Fibroblast of mammary gland (primary cell): Measurements from ENCODE around the gene RAB26.
"Not testable (repeated sequence)": the region's sequence is repeated elsewhere in the genome, so short reads cannot be mapped to it uniquely, and the experiment has no call there.

Source experiments
- DNase-seq: peaks from one replicate; pipeline ENCODE4 v3.0.0-alpha.2; 2010; ENCODE audit warnings: low read depth
- H3K4me3 ChIP-seq: 2 replicates; pipeline ENCODE4 v1.5.1; 2011; ENCODE audit warnings: low read depth, mild to moderate bottlenecking, low read length, moderate library complexity; ENCODE audit not compliant: control insufficient read depth
- TF ChIP-seq, protein P1 (sequence below): conservative IDR thresholded peaks from 2 replicates; pipeline ENCODE4 v1.5.1; 2011; ENCODE audit warnings: low read depth, low read length, inconsistent platforms; ENCODE audit not compliant: control insufficient read depth, insufficient read depth

The RAB26 gene

DNA sequence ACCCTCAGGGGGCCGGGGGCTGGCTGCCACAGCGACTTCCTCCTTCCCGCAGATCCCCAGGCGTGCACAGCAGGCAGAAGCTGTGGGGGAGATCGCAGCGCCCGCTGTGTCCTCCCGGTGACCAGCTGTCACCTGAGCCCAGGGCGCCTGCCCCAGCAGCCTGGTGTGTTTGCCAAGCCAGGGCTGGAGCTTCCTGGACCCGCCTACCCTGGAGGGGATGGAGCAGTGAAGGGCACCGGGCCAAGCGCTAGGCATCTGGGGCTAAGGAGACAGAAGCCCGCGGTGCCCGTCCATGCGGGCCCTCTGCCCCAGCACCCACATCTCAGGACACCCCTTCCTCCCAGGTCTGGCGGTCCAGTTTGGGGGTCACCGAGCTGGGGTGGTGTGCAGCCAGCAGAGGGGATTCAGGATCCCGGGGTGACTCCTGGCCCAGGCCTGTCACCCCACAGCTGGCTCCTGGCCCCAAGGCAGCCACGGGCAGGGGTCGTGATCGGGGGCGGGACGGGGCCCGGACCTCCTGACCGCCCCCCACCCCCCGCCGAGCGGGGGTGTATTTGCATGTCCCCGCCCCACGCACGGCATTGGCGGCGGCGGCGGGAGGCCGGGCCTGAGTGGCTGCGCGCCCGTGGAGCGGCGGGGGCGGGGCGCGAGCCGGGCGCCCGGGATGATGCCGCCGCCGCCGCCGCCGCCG, at the start of gene RAB26:
Gene RAB26, plus strand, starts transcription at position 645 of the 691 bp plus-strand sequence. CDS start 159 bp downstream, outside the sequence.
- TF ChIP-seq, protein P1, sequence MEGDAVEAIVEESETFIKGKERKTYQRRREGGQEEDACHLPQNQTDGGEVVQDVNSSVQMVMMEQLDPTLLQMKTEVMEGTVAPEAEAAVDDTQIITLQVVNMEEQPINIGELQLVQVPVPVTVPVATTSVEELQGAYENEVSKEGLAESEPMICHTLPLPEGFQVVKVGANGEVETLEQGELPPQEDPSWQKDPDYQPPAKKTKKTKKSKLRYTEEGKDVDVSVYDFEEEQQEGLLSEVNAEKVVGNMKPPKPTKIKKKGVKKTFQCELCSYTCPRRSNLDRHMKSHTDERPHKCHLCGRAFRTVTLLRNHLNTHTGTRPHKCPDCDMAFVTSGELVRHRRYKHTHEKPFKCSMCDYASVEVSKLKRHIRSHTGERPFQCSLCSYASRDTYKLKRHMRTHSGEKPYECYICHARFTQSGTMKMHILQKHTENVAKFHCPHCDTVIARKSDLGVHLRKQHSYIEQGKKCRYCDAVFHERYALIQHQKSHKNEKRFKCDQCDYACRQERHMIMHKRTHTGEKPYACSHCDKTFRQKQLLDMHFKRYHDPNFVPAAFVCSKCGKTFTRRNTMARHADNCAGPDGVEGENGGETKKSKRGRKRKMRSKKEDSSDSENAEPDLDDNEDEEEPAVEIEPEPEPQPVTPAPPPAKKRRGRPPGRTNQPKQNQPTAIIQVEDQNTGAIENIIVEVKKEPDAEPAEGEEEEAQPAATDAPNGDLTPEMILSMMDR: no peak
- H3K4me3 ChIP-seq: peak within 1 kb of the TSS; percentile 13
- DNase-seq: peak; percentile 31

DNA sequence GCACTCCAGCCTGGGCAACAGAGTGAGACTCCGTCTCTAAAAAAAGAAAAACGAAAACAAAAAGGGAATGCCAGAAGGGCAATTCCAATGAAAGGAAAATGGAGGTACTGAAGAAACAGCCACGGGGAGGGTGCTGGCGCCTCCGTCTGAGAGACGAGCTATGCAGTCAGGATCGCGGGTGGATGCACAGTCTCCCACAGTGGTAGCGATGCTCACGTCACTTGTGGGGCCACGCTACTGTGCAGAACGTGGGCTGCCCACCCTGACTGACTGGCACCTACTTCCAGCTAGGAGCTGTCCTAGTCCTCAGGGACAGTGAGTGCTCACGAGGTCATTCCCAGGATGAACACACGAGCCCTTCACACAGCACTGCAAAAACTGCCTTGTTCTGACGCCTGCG, 46.8 kb upstream of the RAB26 start:
- not testable (repeated sequence) for DNase-seq, H3K4me3 ChIP-seq

GRCh38 chr16:2102471-2102870, 46.0 kb upstream of the RAB26 start:
- TF ChIP-seq, protein P1: no peak
- no peak for DNase-seq
- no peak overlapping the region for H3K4me3 ChIP-seq

DNA sequence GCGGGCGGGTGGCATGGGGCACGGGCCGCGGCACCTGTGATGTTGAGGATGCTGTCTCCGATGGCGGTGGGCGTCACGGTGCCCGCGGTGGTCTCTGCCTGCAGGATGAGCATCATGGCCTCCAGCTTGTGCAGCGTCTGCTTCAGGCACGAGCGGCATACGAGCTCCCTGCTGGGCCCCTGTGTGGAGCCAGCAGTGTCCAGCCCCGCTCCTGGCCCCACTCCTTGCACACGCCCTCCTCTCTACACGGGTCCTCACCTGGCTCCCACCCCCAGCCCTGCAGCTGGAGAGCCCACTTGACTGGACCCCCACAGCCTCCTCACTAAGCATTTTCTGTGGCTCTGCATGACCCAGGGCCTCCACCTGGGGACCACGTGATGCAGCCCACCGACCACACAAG, 44.0 kb upstream of the RAB26 start:
- DNase-seq, H3K4me3 ChIP-seq: not testable (repeated sequence)

GRCh38 chr16:2105291-2105690, 43.1 kb upstream of the RAB26 start:
- not testable (repeated sequence) for H3K4me3 ChIP-seq, DNase-seq

GRCh38 chr16:2105769-2106168, 42.7 kb upstream of the RAB26 start:
- H3K4me3 ChIP-seq, DNase-seq: not testable (repeated sequence)

- not testable (repeated sequence) for H3K4me3 ChIP-seq, DNase-seq
These were observed 42.2 kb upstream of the RAB26 start for GRCh38 chr16:2106211-2106610.

DNA sequence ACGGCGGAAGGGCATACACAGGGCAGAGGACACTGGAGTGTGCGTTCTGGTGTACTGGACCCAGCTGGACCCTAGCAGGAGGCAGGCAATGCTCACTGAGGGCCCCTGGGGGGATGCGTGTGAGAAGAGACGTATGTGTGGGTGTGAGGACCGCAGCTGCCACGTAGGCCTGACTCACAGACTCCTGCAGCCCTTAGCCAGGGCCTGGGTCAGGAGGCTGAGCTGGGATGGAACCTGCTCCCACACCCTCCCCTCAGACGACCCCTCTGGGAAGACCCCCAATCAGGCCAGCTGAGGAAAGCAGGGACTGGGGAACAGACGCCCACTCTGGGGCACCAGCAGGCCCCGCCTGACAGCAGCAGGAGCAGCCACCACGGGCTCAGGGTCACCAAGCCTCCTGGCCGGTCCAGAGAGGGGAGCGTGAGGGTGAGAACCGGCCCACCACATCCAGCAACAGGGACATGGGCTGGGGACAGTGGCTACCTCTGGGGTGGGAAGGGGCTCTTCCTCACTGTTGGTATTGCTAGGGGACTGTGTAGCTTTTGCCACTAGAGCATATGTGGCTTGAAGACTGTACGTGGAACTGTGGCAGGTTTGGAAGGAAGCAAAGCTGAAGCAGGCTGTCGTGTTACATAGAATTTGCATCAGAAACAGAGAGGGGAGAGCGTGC, 41.2 kb upstream of the RAB26 start:
- DNase-seq: peak; percentile 95
- H3K4me3 ChIP-seq: not testable (repeated sequence)

DNA sequence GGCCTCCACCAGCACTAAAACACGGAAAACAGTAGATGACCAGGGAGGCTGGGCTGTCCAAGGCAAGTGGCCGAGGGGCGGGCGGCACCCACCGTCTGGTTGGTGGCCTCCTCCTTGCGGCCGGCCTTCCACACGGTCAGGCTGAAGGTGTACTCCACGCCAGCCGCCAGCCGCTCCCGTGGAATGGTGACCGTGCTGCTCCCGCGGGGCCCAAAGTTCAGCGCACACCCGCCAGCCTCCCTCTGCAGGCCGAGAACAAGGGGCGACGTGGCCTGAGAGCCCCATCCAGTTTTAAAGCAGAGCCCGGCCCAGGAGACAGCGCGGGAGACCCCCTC, 40.7 kb upstream of the RAB26 start:
- not testable (repeated sequence) for DNase-seq, H3K4me3 ChIP-seq

DNA sequence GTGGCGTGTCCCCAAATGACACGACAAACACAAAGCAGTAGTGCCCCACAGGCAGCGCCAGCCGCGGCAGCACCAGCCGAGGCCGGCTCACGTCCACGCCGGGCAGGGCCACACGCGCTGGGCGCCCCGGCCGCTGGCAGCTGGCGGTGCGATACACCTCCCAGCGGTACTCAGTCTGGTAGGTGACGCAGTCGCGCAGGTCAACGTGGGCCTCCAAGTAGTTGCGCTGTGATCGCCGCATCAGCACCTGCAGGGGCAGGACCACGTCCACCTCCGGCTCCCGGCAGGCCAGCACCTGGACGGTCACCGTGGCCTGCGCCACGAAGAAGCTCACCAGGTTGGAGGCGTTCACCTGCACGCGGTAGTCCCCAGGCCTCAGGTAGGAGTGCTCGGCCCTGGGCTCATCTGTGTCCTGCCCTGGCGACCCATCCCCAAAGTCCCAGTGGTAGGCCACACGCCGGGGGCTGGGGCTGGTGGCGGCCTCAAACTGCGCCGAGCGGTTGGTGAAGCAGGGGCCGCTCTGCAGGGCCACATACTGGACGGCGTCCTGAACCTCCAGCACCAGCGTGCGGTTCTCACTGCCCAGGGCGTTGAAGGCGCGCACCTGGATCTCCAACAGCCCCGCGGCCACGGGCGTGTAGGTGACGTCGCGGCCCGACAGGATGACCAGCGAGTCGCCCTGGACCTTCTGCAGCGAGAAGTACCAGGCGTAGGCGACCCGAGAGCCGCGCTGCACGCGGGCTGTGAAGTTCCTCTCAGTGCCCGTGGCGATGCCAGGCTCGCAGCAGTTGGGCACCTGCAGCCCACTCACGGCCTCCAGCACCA, 39.8 kb upstream of the RAB26 start:
- DNase-seq, H3K4me3 ChIP-seq: not testable (repeated sequence)

- not testable (repeated sequence) for DNase-seq
These were observed 39.2 kb upstream of the RAB26 start for GRCh38 chr16:2109271-2109580.

DNA sequence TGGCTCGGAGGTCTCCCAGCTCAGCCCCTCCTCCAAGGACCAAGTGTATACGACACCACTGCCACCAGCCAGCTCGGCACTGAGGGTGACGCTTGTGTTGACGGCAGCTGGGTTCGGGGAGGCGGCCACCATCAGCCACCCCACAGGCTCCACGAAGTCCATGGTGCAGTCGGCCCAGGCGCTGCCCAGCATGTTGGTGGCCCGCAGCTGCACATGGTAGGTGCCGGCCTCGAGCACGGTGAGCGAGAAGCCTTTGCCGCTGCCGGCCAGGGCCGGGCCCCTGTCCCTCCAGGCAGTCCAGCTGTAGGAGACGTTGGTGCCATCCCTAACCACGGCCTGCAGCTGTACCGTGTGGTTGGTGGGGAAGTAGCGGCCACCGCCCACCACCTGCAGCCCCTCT, 38.6 kb upstream of the RAB26 start:
- H3K4me3 ChIP-seq: not testable (repeated sequence)

More at GRCh38 chr16:2109271-2109580, 39.2 kb upstream of the RAB26 start:
- H3K4me3 ChIP-seq: not testable (repeated sequence)

GRCh38 chr16:2110332-2111008, 38.0 kb upstream of the RAB26 start:
- not testable (repeated sequence) for DNase-seq

More for the DNA sequence above, 38.6 kb upstream of the RAB26 start:
- DNase-seq: not testable (repeated sequence)

DNA sequence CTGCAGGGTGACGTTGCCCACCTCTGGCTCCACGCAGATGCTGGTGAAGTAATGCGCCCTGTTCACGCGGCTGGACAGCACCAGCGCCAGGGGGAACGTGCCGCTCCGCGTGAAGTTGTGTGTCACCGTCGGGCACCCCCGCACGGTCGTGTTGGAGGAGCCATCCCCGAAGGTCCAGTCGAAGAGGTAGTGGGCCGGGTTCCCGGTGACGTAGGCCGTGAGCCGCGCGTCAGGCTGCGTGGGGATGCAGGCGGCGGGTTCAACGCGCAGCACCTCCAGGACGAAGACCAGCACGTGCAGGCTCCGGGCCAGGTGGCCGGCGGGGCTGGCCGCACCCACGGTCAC, 37.4 kb upstream of the RAB26 start:
- not testable (repeated sequence) for DNase-seq, H3K4me3 ChIP-seq

More at GRCh38 chr16:2110332-2111008, 38.0 kb upstream of the RAB26 start:
- H3K4me3 ChIP-seq: not testable (repeated sequence)

DNA sequence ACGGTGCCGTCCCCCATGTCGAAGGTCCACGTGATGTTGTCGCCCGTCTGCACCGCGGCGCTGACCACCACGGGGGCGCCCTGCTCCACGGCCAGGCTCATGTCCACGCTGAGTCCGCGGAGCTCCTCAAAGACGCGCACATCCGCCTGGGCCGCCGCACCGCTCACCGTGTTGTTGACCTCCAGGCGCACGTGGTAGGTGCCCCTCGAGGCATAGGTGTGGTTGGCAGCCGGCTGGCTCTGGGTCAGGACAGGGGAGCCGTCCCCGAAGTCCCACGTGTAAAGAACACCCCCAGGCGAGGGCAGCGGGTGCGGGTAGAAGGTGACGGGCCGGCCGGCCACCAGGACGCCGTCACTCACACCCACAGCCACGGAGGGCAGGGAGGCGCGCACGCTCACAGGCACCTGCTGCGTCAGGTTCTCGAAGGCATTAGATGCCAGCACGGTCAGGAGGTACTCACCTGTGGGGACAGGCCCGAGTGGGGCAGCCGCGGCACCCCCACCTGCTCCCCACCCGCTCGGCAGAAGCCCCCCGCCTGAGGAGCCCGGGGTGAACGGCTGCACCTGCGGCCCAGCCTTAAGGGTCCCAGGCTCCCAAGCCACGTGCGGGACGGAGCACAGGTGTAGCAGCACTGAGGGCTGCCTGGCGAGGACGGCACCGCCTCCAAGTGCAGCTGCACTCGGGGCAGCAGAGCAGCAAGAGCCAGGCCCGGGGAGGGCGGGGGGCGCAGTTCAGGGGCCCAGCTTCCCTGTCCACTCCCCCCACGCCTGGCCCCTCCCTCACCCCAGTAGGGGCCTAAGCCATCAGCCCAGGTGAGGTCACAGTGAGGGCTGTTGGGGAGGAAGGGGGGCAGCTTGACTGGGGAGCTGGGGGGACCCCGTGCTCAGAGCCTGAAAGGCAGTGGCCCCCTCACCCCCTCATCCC, 36.8 kb upstream of the RAB26 start:
- not testable (repeated sequence) for H3K4me3 ChIP-seq, DNase-seq
